Central memory CD8-positive, alpha-beta T cell (primary cell): ENCODE results near the gene COQ5.

ENCODE experiments used
- ATAC-seq: fragments of 150-1000 bp; cut with Tn5 transposase; replicated peaks from 2 replicates; pipeline ENCODE4 v1.10.0; 2022; ENCODE audit warnings: mild to moderate bottlenecking, moderate FRiP score, moderate number of reproducible peaks; ENCODE audit not compliant: poor library complexity, severe bottlenecking; ENCODE audit errors: extremely low read depth
- DNase-seq, 2 donors: peaks; one replicate each; pipeline ENCODE4 v3.0.0; 2021; ENCODE audit warnings: low spot score in 2 of 2
- H3K27ac Mint-ChIP-seq: one replicate; pipeline ENCODE4 v1.8.0; 2022; ENCODE audit warnings: low read depth, mild to moderate bottlenecking, moderate library complexity, mixed read lengths
- H3K27me3 Mint-ChIP-seq: one replicate; pipeline ENCODE4 v1.8.0; 2022; ENCODE audit warnings: mixed read lengths
- H3K36me3 Mint-ChIP-seq: one replicate; pipeline ENCODE4 v1.8.0; 2022; ENCODE audit warnings: mild to moderate bottlenecking, moderate library complexity, mixed read lengths; ENCODE audit not compliant: insufficient read depth
- H3K4me1 Mint-ChIP-seq: one replicate; pipeline ENCODE4 v1.8.0; 2022; ENCODE audit warnings: mixed read lengths
- H3K4me3 Mint-ChIP-seq: one replicate; pipeline ENCODE4 v1.8.0; 2022; ENCODE audit warnings: mild to moderate bottlenecking, moderate library complexity, mixed read lengths
- H3K9me3 Mint-ChIP-seq: one replicate; pipeline ENCODE4 v1.8.0; 2022; ENCODE audit warnings: mixed read lengths

The COQ5 gene

DNA sequence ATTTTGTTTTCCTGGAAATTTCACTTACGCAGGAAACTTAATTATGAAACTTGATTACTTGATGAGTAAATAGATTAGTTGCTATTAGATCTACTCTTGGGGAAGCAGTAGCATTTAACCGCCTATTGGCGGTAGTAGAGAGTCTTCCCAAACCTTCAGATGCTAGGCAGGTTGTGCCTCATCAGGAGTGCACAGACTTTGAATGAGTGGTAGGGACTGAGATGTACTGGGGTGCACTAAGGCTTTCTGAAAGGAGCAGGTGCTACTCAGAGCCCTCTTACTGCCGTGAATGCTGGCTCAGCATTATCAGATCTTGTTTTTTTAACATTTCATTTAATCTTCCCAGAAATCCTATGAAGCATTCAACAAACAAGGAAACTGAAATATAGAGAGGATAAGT, 75.0 kb downstream of the COQ5 start:
- H3K27me3 Mint-ChIP-seq: no peaks in the 10 kb centered on the region
- ATAC-seq (peak; percentile 93), DNase-seq (no peak)
- peaks cover 47% of the 10 kb centered on the region for H3K36me3 Mint-ChIP-seq
- no peaks in the 10 kb centered on the region for H3K4me1 Mint-ChIP-seq
- no peaks in the 10 kb centered on the region for H3K9me3 Mint-ChIP-seq
- no peak overlapping the region for H3K27ac Mint-ChIP-seq
- no peak overlapping the region for H3K4me3 Mint-ChIP-seq
